ENCODE results near the gene CEP89.

CEP89 gene

DNA sequence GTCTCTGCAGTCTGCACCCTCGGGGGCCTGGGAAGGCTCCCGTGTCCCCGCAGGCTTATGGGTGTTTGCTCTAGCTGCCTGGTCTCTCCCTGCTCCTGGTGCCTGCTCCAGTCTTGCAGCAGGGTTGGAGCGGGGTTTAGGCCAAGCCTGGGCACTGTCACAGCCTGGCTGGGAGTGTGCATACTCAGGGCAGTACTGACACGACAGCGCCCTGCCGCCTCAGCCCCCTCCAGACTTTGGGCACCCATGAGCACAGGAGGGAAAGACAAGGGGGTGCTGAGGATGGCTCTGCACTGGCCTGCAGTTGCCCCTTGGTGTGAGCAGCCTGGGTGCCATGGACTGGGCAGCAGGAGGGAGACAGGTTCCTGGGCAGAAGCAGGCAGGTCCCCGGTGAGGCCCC, 35.7 kb downstream of the CEP89 start:
- H3K79me2 ChIP-seq (ENCODE audit: insufficient read depth, low read length): no peaks in the 10 kb centered on the region
- H3K9ac ChIP-seq (ENCODE audit: low read depth, low read length): no peak overlapping the region
- DNase-seq (no peak), ATAC-seq (ENCODE audit: insufficient read depth, low read depth) (no peak)
- no peak overlapping the region for H3K4me2 ChIP-seq (ENCODE audit: insufficient read depth, low read length)
- no peaks in the 10 kb centered on the region for H3K4me1 ChIP-seq (ENCODE audit: insufficient read depth, low read length)
- TF ChIP-seq, protein P1, sequence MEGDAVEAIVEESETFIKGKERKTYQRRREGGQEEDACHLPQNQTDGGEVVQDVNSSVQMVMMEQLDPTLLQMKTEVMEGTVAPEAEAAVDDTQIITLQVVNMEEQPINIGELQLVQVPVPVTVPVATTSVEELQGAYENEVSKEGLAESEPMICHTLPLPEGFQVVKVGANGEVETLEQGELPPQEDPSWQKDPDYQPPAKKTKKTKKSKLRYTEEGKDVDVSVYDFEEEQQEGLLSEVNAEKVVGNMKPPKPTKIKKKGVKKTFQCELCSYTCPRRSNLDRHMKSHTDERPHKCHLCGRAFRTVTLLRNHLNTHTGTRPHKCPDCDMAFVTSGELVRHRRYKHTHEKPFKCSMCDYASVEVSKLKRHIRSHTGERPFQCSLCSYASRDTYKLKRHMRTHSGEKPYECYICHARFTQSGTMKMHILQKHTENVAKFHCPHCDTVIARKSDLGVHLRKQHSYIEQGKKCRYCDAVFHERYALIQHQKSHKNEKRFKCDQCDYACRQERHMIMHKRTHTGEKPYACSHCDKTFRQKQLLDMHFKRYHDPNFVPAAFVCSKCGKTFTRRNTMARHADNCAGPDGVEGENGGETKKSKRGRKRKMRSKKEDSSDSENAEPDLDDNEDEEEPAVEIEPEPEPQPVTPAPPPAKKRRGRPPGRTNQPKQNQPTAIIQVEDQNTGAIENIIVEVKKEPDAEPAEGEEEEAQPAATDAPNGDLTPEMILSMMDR (IDR thresholded peaks at IDR 0.05; ENCODE audit: borderline replicate concordance, extremely low read depth, low read length, poor library complexity, severe bottlenecking): no peak
- TF ChIP-seq EZH2 (IDR thresholded peaks at IDR 0.05; ENCODE audit: borderline replicate concordance, low read depth, low read length, severe bottlenecking): no peak
- H3K9me3 ChIP-seq (ENCODE audit: insufficient read depth, low read length, severe bottlenecking): no peaks in the 10 kb centered on the region
- no peak overlapping the region for H3K4me3 ChIP-seq (ENCODE audit: low read depth in 1 of 2, low read length in 2 of 2)
- peaks cover 37% of the 10 kb centered on the region for H3K36me3 ChIP-seq (ENCODE audit: insufficient read depth, low read length)
- H4K20me1 ChIP-seq (ENCODE audit: insufficient read depth, low read length): no peaks in the 10 kb centered on the region; the same call in 1 of the 2 replicates
- no peak overlapping the region for H2AFZ ChIP-seq (ENCODE audit: low read depth, low read length)
- no peak overlapping the region for H3K27ac ChIP-seq (ENCODE audit: low read length)
- H3K27me3 ChIP-seq (ENCODE audit: insufficient read depth, low read length, poor library complexity): no peaks in the 10 kb centered on the region

DNA sequence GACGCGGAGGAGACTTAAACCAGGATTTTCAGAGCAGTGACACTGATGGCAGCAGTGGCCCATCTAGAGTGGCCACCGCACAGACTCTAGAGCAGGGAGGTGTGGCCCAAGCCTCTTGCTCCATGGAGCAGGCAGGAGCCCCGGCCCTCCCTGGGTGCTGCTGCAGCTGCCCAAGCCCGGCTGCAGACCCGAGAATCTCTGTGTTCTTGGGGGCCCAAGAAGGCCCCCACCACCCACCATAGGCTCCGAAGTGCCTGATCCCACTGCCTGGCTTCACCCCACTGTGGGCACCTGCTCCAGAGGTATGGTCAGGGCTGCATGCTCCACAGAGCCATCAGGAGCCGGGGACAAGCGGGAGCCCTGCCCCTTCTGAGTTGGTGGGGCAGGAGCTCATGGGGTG, 36.1 kb downstream of the CEP89 start:
- ATAC-seq (ENCODE audit: insufficient read depth, low read depth): no peak
- Histone ChIP-seq H3K27ac (ENCODE audit: low read length) (no peak overlapping the region), H3K9me3 (ENCODE audit: insufficient read depth, low read length, severe bottlenecking) (no peaks in the 10 kb centered on the region)

DNA sequence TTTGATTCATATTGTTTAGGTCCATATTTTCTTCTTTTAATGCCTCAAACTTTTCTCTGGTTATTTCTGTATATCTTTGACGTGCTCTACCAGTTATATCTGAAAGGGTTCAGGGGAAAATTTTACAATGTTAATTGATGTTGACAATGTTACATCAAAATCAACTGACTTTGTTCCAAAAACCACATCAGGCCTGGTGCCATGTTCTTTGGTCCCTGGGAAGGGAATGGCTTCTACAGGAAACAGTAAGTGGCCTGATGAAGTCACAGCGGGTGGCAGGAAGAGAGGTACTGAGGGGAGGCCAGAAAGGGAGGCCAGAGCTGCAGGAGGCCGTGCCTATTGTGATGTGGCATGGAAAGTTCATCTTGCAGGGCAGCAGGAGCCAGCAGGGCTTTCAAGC, 38.2 kb downstream of the CEP89 start:
- H3K4me3 ChIP-seq (ENCODE audit: low read depth in 1 of 2, low read length in 2 of 2): no peak overlapping the region
- H3K4me1 ChIP-seq (ENCODE audit: insufficient read depth, low read length): no peaks in the 10 kb centered on the region
- no peaks in the 10 kb centered on the region; the same call in 1 of the 2 replicates for H4K20me1 ChIP-seq (ENCODE audit: insufficient read depth, low read length)
- H3K9me3 ChIP-seq (ENCODE audit: insufficient read depth, low read length, severe bottlenecking): no peaks in the 10 kb centered on the region
- no peaks in the 10 kb centered on the region for H3K27me3 ChIP-seq (ENCODE audit: insufficient read depth, low read length, poor library complexity)
- TF ChIP-seq, protein P1 (IDR thresholded peaks at IDR 0.05; ENCODE audit: borderline replicate concordance, extremely low read depth, low read length, poor library complexity, severe bottlenecking): no peak
- TF ChIP-seq EZH2 (IDR thresholded peaks at IDR 0.05; ENCODE audit: borderline replicate concordance, low read depth, low read length, severe bottlenecking): no peak
- H3K4me2 ChIP-seq (ENCODE audit: insufficient read depth, low read length): no peak overlapping the region
- no peak overlapping the region for H3K27ac ChIP-seq (ENCODE audit: low read length)
- ATAC-seq (ENCODE audit: insufficient read depth, low read depth) (no peak), DNase-seq (no peak)
- peaks cover 57% of the 10 kb centered on the region for H3K36me3 ChIP-seq (ENCODE audit: insufficient read depth, low read length)
- no peaks in the 10 kb centered on the region for H3K79me2 ChIP-seq (ENCODE audit: insufficient read depth, low read length)
- H3K9ac ChIP-seq (ENCODE audit: low read depth, low read length): no peak overlapping the region
- no peak overlapping the region for H2AFZ ChIP-seq (ENCODE audit: low read depth, low read length)

More for the DNA sequence above, 36.1 kb downstream of the CEP89 start:
- no peaks in the 10 kb centered on the region for H3K79me2 ChIP-seq (ENCODE audit: insufficient read depth, low read length)
- H3K4me2 ChIP-seq (ENCODE audit: insufficient read depth, low read length): no peak overlapping the region
- H3K4me3 ChIP-seq (ENCODE audit: low read depth in 1 of 2, low read length in 2 of 2): no peak overlapping the region
- H3K36me3 ChIP-seq (ENCODE audit: insufficient read depth, low read length): peaks cover 41% of the 10 kb centered on the region
- no peaks in the 10 kb centered on the region for H3K4me1 ChIP-seq (ENCODE audit: insufficient read depth, low read length)
- H2AFZ ChIP-seq (ENCODE audit: low read depth, low read length): no peak overlapping the region
- DNase-seq: no peak
- H3K9ac ChIP-seq (ENCODE audit: low read depth, low read length): no peak overlapping the region
- no peak for TF ChIP-seq EZH2 (IDR thresholded peaks at IDR 0.05; ENCODE audit: borderline replicate concordance, low read depth, low read length, severe bottlenecking)
- H4K20me1 ChIP-seq (ENCODE audit: insufficient read depth, low read length): no peaks in the 10 kb centered on the region; the same call in 1 of the 2 replicates
- H3K27me3 ChIP-seq (ENCODE audit: insufficient read depth, low read length, poor library complexity): no peaks in the 10 kb centered on the region

DNA sequence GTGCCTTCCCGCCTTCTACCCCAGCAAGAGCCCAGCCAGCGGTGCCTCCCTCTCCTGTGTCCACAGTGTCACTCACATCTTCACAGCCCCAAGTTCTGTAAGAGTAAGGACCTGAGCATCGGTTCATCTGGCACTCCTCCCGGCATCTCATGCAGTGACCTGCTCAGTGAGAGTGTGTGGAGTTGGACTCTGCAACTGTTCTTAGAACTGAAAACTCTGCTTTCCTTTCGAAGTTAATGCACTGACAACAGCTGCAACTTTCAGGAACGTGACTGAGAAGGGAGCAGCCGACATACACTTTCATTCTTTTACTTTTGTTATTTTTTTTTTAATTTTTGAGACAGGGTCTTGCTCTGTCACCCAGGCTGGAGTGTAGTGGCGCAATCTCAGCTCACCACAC, 41.2 kb downstream of the CEP89 start:
- Histone ChIP-seq H3K27me3 (ENCODE audit: insufficient read depth, low read length, poor library complexity) (no peaks in the 10 kb centered on the region), H3K4me2 (ENCODE audit: insufficient read depth, low read length) (no peak overlapping the region), H3K9me3 (ENCODE audit: insufficient read depth, low read length, severe bottlenecking) (peaks cover 5% of the 10 kb centered on the region), H3K9ac (ENCODE audit: low read depth, low read length) (no peak overlapping the region), H2AFZ (ENCODE audit: low read depth, low read length) (no peak overlapping the region), H3K79me2 (ENCODE audit: insufficient read depth, low read length) (no peaks in the 10 kb centered on the region), H3K27ac (ENCODE audit: low read length) (no peak overlapping the region), H4K20me1 (ENCODE audit: insufficient read depth, low read length) (no peaks in the 10 kb centered on the region; the same call in 1 of the 2 replicates), H3K4me1 (ENCODE audit: insufficient read depth, low read length) (no peaks in the 10 kb centered on the region), H3K4me3 (ENCODE audit: low read depth in 1 of 2, low read length in 2 of 2) (no peak overlapping the region), H3K36me3 (ENCODE audit: insufficient read depth, low read length) (peaks cover 45% of the 10 kb centered on the region)
- DNase-seq (no peak), ATAC-seq (ENCODE audit: insufficient read depth, low read depth) (no peak)
- no peak for TF ChIP-seq EZH2 (IDR thresholded peaks at IDR 0.05; ENCODE audit: borderline replicate concordance, low read depth, low read length, severe bottlenecking)
- TF ChIP-seq, protein P1 (IDR thresholded peaks at IDR 0.05; ENCODE audit: borderline replicate concordance, extremely low read depth, low read length, poor library complexity, severe bottlenecking): no peak

All from DND-41 (cell line).